NAMALWA (cell line): ENCODE data around the gene BARHL1.

Experiments
- DNase-seq: peaks from one replicate; pipeline ENCODE4 v3.0.0-alpha.2; 2015; ENCODE audit warnings: low spot score

Gene BARHL1

DNA sequence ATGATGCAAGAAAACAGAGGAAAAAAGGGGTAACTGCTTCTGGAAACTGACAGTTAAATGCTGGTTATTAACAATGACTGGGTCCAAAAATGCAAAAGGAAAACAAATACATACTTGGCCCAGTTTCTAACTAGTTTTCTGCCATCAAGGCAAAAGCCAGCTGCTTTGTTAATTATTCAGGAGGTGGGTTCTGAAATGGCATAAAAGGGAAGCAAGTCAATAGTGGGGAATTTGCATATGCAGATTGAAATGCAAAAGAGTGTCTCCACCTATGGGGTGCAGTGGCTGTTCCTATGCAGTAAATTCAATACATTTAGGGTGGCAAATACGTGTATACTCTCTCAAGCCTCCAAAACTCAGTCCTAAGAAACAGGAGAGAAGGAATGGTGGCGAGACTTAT, 33.4 kb downstream of the BARHL1 start:
- peak; percentile 26 for DNase-seq

DNA sequence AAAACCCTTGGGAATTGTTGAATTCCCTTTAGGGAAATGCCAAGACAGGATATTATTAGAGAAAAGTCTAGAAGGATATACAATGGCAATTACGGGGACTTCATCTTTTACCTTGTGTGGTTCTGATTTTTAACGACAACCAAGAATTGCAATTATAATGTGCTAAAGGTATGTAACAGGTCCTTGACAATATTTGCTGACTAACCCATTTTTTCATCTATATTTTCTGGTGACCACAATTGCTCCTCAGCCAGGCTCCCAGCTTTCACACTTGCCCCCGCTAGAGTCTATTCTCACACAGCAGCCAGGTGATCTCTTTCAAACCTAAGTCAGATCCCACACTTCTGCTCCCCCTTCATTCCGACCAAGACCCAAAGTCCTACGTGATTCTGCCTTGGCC, 34.3 kb downstream of the BARHL1 start:
- DNase-seq, result no peak

DNA sequence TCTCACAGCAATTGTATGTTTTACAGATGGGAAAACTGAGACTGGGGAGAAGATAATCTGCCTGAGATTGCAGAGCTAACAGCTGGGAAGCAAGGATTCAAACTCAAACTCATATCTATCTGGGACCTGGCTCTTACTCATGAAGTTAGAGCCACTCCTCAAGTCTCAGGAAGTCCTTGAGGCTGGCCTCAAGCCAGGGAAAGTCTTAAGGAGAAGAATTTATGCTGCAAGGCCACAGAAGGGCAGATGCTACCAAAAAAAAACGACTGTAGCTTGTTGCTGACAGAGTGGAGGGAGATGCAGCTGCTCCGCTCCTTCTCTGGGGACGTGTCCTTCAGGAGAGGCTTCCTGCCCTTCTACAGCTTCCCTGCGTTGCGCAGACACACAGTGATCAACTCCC, 39.8 kb downstream of the BARHL1 start:
- no peak for DNase-seq

DNA sequence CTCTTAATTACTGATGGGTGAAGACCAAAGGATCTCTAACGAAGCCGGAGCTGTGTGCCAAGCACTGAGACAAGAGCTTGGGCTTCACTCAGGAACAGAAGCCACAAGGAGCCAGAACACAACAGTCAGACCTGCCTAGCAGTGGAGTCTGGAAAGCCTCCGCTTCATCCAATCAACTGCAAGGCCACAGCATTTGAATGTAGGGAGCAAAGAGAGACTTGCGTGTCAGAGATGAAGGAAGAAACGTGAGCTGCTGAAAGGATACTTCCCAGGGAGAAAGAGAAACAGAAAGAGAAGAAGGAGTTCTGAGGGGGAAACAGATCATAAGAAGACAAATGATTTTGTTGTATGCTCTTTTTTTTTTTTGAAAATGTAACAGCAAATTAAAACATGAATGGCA, 43.9 kb downstream of the BARHL1 start:
- no peak for DNase-seq

DNA sequence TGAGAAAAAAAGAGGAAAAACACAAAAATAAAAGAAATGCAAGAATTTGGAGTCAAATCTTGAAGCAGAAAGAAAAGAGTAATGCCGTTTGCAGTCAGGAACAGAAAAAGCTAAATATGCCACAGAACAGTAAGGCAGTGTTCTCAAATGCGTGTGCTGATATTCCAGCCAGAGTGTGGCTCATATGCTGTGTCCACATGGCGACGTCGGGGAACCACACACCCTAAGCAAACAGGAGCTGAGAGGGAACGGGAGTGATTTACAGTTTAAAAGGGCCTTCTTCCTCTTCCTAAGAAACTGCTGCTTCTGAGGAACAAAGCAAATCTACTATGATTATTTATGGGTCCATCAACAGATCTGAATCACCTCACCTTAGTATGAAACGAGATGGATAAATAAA, 44.7 kb downstream of the BARHL1 start:
- DNase-seq, result no peak

DNA sequence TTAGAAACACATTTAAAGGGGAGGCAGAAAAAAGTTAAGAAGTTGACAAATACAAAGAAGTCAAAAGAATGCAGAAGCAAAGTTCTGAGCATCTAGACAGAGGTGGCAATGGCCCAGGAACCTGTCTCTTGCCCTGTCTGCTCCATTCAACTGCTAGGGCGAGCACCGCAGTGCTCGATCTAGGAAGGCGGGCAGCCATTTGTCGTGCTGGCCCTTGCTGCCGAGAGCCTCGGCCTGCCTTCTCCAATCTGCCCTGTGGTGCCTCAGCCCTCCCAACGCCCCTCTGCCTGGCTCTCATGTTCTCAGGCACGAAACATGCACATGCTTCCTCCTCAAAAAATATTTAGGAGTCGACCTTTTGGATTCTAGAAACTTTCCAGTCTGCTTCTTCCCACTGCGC, 45.2 kb downstream of the BARHL1 start:
- DNase-seq, result no peak

DNA sequence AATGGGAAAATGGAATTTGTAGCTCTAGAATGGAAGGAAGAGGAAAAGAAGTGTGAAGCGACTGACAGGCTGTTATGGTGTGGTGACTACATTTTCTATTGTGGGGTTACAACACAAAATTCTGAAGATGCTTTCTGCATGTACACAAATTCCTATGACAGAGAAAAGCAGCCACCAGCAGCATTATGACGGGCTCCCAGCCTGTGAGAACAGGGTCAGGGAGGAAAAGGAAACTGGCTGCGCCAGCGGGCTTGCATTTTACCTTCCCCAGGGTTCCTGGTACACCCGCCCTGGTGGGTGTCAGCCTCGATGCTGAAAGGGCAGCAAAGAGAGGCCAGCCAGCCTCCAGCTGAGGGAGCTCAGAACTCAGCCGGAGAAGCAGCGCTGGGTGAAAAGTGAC, 46.3 kb downstream of the BARHL1 start:
- no peak for DNase-seq

DNA sequence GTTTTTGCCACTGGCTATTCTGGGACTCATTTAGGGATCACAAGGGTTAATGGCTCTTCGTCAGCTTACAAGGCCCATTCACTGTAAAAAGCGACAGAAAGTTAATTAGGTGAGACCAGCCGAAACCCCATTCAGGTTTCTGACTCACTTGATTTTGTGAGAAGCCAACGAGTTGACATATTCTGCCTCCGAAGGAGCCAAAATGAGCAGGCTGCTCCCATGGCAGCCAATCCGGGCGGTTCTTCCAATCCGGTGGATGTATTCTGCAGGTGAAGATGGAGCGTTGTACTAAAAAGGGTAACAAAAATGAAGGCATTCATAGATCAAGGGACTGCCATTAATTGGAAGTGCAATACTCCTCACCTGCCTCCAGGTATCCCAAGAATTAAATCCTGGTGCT, 47.7 kb downstream of the BARHL1 start:
- no peak for DNase-seq

DNA sequence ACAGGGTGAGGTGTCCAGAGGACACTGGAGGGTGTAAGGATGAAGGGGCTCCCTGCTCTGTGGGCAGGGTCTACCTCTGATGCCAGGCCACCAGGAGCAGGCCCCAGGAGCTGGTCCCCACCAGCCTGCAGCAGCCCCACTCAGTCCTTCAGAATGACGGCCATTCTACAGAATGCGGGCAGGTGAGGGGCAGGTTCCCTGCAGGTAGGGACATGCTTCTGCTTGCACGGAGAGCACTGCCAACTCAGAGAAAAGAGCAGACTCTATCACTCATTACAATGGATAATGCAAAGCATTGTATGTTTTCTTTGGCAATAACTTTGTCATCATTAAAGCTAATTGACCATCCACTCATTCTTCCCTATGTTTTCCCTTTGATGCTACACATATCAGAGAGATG, 48.4 kb downstream of the BARHL1 start:
- no peak for DNase-seq

DNA sequence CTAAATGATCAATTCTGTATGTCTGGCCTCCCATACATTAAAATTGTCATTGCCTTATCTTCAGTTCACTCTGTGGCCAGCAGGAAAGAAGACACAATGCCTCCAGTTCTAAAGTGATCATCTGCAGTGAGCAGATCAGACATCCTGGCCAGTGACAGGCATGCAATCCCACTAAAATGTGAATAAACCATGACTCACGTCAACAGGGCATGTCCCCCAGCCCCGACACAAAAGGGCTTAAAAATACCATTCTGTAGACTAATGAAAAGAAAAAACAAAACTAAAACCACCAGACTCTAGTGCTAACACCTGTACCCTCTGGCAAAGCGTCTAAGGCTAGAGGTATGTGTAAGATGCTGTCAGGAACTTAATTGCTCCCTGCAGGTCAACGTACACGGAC, 48.9 kb downstream of the BARHL1 start:
- DNase-seq, result no peak

DNA sequence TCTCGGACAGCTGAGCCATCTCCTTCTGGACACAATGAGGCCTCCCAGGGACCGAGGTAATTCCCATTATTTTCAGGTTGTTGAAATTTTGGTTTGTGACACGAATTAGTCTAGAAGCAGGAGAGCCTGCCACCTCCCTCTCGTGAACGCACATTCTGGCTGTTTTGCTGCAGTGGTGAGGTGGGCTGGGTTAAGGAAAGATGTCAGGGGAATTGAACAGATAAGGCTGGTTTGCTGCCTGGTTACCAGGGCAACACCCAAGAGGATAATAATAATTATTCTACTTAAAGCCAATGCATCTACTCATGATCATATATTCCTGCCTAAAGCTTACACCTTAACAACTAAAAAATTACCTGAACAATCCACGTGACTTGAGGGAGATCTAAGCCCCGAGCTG, 49.3 kb downstream of the BARHL1 start:
- no peak for DNase-seq

DNA sequence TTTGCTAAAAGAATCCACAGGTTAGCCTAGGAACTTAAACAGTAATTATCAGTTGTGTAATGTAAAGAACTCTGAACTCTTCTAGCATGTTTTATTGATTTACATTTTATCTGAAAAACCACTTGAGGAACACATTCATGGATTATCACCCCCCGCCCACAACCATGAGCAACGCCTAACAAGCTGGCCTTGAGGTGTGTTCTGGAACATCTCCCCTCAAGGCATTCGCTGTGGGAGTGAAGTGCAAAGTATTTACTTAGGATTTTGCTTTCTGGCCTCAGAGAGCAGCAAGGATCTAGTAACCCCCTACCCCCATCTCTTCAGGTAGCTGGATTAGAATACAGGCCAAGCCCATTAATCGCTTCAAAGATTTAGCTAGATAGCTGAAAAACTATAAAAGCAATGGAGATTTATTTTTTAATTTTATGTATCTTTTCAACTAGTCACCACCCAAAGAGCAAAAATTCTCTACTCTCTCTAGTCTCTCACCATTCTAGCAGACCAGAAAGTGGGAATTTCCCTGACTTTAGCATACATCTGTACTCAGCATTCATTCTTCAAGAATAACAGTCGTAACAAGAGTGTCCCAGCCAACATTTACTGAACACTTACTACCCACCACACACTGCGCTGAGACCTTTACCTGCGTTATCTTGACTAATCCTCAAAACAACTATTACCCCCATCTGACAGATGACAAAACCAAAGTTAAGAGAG, 50.2 kb downstream of the BARHL1 start:
- no peak for DNase-seq

DNA sequence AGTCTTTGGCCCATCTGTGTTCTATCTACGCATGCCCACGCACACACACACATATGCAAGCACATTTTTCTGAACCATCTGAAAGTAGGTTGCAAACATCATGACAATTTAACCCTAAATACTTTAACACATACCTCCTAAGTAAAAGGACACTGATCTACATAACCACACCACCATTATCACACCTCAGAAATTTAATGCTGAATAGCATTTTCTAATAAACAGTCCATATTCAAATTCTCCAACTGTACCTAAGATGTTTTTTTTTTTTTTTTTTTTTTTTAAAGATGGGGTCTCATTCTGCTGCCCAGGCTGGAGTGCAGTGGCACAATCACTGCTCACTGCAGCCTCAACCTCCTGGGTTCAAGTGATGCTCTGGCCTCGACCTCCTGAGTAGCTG, 51.9 kb downstream of the BARHL1 start:
- no peak for DNase-seq

DNA sequence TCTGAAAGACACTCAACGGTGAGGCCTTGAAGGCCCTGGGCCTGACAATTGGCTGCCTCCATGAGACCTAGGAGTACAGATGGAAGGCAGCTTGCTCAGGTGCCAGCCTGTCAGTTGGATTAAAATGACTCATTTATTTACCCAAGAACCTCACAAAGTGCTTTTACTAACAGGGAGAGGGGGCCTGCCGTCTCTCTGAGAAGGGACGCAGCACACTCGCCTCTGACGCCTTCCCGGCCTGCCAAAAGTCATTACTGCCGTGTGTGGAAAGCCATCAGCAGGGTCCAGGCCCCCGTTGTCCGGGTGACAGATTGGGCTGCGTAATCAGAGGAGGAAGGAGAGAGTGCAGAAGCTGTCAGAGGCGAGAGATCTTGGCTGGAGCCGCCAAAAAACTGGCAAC, 54.9 kb downstream of the BARHL1 start:
- DNase-seq, result no peak

DNA sequence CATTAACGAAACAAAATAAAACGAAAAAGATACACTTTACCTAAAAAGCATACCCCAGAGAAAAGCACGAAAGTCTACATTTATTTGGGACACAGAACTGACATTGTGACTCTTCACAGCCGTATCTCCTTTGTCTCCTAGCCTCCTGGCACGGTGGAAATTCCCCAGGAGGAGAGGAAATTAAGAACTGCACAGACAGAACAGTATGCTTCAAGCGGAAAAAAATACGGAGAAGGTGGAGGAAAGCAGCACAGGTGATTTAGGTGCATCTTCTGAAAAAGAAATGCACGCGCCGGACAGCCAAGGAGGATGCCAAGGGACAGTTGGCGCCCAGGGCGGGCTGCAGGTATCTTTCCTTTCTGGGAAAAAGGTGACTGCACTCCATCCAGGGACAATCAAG, 55.4 kb downstream of the BARHL1 start:
- no peak for DNase-seq

DNA sequence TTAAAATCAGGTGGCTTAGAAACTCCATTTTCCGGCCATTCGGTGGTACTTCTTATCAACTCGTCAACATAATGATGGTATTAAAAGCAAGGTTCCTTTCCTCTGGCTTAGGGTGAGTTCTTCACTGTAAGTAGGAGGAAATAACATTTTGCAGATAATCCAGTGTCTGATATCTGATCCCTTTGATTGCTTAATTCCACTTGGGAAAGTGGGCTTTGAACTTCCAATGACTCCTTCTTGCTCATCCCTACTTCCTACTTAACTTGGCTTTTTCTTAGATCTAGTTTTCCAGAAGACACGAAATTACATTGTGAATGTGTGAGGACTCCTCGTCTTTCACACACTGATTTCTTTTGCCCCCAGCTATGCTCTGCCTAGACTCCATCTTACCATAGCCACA, 55.8 kb downstream of the BARHL1 start:
- DNase-seq, result no peak

DNA sequence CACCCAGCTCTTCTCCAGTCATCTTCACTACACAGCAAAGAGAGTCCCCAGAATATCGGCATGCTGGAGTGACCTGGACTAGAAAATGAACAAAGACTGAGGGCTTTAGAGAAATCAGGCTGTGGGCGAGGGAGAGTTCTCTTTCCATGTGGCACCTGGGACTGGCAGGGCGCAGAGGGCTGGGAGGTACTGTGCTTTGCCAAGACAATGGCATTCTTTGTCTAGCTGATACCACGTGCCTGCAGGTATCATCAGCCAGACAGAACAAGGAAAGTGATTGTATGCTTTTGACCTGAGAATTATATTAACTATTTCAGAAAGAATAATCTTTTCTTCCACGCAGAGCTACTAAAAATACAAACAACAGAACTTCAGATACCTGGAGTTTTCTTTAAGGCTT, 56.9 kb downstream of the BARHL1 start:
- DNase-seq, result no peak
